ENCODE results near the gene TVP23B.
"Not testable (repeated sequence)": the region's sequence is repeated elsewhere in the genome, so short reads cannot be mapped to it uniquely, and the experiment has no call there.

- TF ChIP-seq CTCF (IDR thresholded peaks at IDR 0.05; ENCODE audit: insufficient read depth, low read length, poor library complexity, severe bottlenecking); EZH2phosphoT487 (conservative IDR thresholded peaks at IDR 0.05; ENCODE audit: low read length): not testable (repeated sequence)
Observed at GRCh38 chr17:18781805-18782204, 822 bp downstream of the TVP23B start.
